ENCODE data around the gene SDF4.

Gene SDF4

DNA sequence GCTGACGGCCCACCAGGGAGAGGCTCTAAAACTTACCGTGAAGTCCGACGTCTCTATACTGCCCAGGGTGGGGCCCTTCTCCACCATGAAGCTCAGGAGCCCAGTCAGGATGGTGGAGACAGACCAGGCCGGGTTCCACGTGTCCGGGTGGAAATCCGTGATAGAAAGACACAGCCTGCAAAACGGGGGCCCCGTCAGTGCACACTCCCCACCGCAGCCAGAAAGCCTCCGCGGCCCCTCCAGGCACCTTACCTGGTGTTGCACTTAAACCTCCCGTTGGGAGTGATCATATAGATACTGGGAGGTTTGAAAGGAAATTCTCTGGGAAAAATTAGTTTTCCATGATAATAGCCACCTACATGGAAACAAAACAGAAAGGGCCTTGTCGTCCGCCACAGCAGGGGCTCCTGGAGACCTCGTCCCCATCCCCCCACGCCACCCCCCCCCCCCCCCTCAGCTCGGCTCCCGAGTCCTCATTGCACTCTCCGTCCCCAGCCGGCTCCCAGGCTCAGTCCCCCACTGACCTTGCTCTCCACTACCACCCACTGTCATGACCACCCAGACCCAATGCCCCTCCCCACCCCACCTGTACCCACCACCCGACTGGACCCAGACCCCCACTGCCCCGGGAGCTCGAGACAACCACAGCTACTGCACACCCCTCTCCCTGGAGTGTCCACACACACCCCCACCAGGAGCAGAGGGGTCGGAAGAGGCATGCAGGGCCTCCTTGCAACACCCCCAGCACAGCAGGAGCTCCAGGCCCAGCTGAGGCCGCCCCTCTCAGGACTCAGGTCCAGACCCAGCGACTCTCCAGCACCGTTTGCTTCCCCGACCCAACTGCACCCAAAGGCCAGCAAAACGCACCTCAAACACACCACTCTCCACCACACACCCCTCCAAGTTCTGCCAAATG, 25.4 kb upstream of the SDF4 start:
- Histone ChIP-seq H4K20me1 (ENCODE audit: control insufficient read depth, insufficient read depth, low read depth, low read length) (no peaks in the 10 kb centered on the region), H3K79me2 (ENCODE audit: control insufficient read depth, low read length) (peaks cover 22% of the 10 kb centered on the region), H3K4me1 (ENCODE audit: control insufficient read depth, low read length) (peaks cover 19% of the 10 kb centered on the region), H3K27ac (ENCODE audit: low read depth, low read length) (no peak overlapping the region), H3F3A (ENCODE audit: control insufficient read depth, insufficient read depth) (0 out of 2 replicates have a peak, but pooled peaks cover 3% of the 10 kb centered on the region), H3K9me3 (ENCODE audit: control insufficient read depth, insufficient read depth, low read length) (no peaks in the 10 kb centered on the region), H3K27me3 (ENCODE audit: control insufficient read depth, low read length) (no peaks in the 10 kb centered on the region), H3K9me2 (replicated peaks; ENCODE audit: control insufficient read depth, low read length) (no peaks in the 10 kb centered on the region), H3K4me3 (ENCODE audit: low read length) (no peak overlapping the region), H3K36me3 (ENCODE audit: control insufficient read depth, low read length) (peaks cover 68% of the 10 kb centered on the region), H3K4me2 (ENCODE audit: low read length) (no peak overlapping the region)
- no peak for TF ChIP-seq EZH2phosphoT487 (IDR thresholded peaks at IDR 0.05; ENCODE audit: borderline replicate concordance, low read length)
- TF ChIP-seq, protein P1, sequence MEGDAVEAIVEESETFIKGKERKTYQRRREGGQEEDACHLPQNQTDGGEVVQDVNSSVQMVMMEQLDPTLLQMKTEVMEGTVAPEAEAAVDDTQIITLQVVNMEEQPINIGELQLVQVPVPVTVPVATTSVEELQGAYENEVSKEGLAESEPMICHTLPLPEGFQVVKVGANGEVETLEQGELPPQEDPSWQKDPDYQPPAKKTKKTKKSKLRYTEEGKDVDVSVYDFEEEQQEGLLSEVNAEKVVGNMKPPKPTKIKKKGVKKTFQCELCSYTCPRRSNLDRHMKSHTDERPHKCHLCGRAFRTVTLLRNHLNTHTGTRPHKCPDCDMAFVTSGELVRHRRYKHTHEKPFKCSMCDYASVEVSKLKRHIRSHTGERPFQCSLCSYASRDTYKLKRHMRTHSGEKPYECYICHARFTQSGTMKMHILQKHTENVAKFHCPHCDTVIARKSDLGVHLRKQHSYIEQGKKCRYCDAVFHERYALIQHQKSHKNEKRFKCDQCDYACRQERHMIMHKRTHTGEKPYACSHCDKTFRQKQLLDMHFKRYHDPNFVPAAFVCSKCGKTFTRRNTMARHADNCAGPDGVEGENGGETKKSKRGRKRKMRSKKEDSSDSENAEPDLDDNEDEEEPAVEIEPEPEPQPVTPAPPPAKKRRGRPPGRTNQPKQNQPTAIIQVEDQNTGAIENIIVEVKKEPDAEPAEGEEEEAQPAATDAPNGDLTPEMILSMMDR (IDR thresholded peaks at IDR 0.05; ENCODE audit: low read depth, low read length, poor library complexity, severe bottlenecking): no peak

DNA sequence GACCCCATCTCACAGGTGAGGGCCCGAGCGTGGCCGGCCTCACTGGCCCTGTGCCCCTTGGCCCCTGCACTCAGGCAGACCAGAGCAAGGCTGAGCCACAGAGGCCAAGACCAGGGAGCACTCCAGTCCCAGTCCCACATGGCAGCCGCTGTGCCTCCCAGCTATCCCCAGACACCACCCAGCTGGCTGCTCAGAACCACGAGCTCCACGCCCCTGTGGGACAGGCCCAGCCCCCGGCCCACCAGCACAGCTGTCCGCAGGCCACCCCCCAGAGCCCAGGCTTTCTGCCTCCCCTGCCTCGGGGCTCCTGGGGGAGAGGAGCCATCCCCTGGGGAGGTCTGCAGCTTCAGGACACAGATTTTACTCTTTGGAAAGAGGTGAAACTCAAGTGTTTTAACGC, 23.8 kb upstream of the SDF4 start:
- no peak overlapping the region for H3K4me2 ChIP-seq (ENCODE audit: low read length)
- H3F3A ChIP-seq (ENCODE audit: control insufficient read depth, insufficient read depth): 0 out of 2 replicates have a peak, but pooled peaks cover 1% of the 10 kb centered on the region
- H3K27ac ChIP-seq (ENCODE audit: low read depth, low read length): no peak overlapping the region
- peaks cover 17% of the 10 kb centered on the region for H3K79me2 ChIP-seq (ENCODE audit: control insufficient read depth, low read length)
- H3K9me2 ChIP-seq (replicated peaks; ENCODE audit: control insufficient read depth, low read length): no peaks in the 10 kb centered on the region
- no peaks in the 10 kb centered on the region for H3K27me3 ChIP-seq (ENCODE audit: control insufficient read depth, low read length)
- H4K20me1 ChIP-seq (ENCODE audit: control insufficient read depth, insufficient read depth, low read depth, low read length): no peaks in the 10 kb centered on the region
- TF ChIP-seq, protein P1 (IDR thresholded peaks at IDR 0.05; ENCODE audit: low read depth, low read length, poor library complexity, severe bottlenecking): no peak
- TF ChIP-seq EZH2phosphoT487 (IDR thresholded peaks at IDR 0.05; ENCODE audit: borderline replicate concordance, low read length): no peak
- peaks cover 23% of the 10 kb centered on the region for H3K4me1 ChIP-seq (ENCODE audit: control insufficient read depth, low read length)
- no peaks in the 10 kb centered on the region for H3K9me3 ChIP-seq (ENCODE audit: control insufficient read depth, insufficient read depth, low read length)
- H3K36me3 ChIP-seq (ENCODE audit: control insufficient read depth, low read length): peaks cover 57% of the 10 kb centered on the region
- no peak overlapping the region for H3K4me3 ChIP-seq (ENCODE audit: low read length)

DNA sequence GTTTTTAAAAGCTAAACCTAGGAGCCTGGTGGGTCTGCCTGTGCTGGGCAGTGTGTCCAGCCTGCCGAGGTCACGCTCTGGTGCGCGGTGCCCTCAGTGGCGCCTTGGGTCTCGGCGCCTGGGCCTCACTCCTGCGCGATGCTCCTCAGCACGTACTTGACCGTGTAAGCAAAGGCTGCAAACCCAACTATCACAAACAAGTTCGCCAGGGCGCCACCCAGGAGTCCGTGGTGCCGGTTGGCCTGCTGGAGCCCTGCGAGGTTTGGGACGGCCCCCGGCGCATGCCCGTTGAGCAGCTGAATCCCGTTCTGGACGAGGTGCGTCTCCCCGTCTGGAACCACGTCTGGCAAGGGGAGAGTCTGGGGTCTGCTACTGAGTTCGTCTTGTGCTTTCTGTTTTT, 23.3 kb upstream of the SDF4 start:
- H3K36me3 ChIP-seq (ENCODE audit: control insufficient read depth, low read length): peaks cover 53% of the 10 kb centered on the region
- no peak overlapping the region for H3K27ac ChIP-seq (ENCODE audit: low read depth, low read length)
- H3K79me2 ChIP-seq (ENCODE audit: control insufficient read depth, low read length): peaks cover 16% of the 10 kb centered on the region
- TF ChIP-seq, protein P1 (IDR thresholded peaks at IDR 0.05; ENCODE audit: low read depth, low read length, poor library complexity, severe bottlenecking): no peak
- TF ChIP-seq EZH2phosphoT487 (IDR thresholded peaks at IDR 0.05; ENCODE audit: borderline replicate concordance, low read length): no peak
- H3K27me3 ChIP-seq (ENCODE audit: control insufficient read depth, low read length): no peaks in the 10 kb centered on the region
- no peak overlapping the region for H3K4me3 ChIP-seq (ENCODE audit: low read length)
- no peaks in the 10 kb centered on the region for H3K9me3 ChIP-seq (ENCODE audit: control insufficient read depth, insufficient read depth, low read length)
- H4K20me1 ChIP-seq (ENCODE audit: control insufficient read depth, insufficient read depth, low read depth, low read length): no peaks in the 10 kb centered on the region
- H3F3A ChIP-seq (ENCODE audit: control insufficient read depth, insufficient read depth): no peaks in the 10 kb centered on the region
- H3K9me2 ChIP-seq (replicated peaks; ENCODE audit: control insufficient read depth, low read length): no peaks in the 10 kb centered on the region
- peaks cover 20% of the 10 kb centered on the region for H3K4me1 ChIP-seq (ENCODE audit: control insufficient read depth, low read length)
- no peak overlapping the region for H3K4me2 ChIP-seq (ENCODE audit: low read length)
